NCI-H2196 (cell line): Measurements from ENCODE around the gene RSPH9.

ENCODE experiments used
- DNase-seq: peaks from one replicate; lab custom pipeline; 2025; ENCODE audit not compliant: unreplicated experiment; lab: John Stamatoyannopoulos, UW

The RSPH9 gene

DNA sequence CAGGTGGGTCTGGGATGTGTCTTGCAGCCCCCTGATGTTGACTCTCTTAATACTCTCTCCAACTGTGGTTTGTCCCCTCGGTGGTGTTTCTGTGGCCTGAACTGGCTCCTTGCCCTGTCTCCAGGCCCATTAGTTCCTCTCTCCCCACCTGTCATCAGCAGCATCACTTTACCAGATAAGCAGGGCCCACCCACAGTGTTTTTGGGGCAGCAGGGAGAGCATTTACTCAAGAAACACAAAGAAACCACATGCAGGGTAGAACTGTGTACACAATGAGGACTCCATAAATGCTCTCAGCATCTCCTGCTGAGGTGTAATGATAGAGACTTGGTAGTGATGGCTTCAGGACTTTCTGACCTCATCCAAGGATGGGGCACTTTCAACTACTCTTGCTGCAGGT is 62.9 kb downstream of the RSPH9 start:
- DNase-seq, result no peak

GRCh38 chr6:43708860-43709653 is 64.2 kb downstream of the RSPH9 start:
- no peak for DNase-seq

DNA sequence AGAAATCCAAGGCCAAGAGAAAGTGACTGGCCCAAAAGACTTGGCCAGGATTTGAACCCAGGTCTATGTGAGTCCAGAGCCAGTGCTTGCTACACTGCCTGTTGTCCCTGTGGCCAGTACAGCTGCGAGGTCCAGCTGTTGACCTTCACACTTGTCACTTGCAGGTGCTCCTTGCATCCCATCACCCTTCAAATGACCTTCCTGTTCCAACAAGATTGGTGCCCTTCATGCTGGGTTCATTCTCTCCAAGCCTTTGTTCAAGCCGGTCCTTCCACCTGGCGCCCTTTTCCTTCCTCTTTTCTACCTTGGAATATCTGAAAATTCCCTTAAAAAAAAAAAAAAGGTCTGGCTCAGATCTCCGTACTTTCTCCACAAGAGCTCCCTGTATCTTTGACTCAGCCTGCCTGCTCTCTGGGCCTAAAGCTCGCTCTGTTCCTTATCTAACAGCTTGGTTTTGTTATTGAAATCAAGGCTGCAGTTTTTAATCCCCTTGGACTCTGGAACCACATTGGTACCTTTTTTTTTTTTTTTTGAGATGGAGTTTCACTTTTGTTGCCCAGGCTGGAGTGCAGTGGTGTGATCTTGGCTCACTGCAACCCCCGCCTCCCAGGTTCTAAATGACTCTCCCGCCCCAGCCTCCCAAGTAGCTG is 64.9 kb downstream of the RSPH9 start:
- DNase-seq, result no peak

DNA sequence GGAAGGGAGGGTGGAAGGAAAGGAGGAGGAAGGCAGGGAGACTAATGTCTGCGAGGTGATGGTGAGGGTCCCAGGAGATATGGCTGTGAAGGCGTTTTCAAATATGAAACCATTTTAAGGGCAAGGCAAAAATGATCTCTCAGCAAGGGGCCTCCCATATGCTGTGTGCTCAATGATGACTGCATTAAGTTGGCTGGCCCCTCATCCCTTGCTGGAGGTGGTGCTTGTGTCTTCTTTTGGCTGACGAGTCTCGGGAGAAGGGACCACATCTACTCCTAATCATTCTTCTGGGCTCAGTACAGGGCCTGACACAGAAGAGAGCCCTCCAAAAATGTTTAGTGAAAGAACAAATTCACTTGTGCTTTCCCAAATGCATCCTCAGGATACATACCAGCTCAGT is 65.7 kb downstream of the RSPH9 start:
- DNase-seq, result no peak

- no peak for DNase-seq
Measured at GRCh38 chr6:43712579-43712978, 67.7 kb downstream of the RSPH9 start.

DNA sequence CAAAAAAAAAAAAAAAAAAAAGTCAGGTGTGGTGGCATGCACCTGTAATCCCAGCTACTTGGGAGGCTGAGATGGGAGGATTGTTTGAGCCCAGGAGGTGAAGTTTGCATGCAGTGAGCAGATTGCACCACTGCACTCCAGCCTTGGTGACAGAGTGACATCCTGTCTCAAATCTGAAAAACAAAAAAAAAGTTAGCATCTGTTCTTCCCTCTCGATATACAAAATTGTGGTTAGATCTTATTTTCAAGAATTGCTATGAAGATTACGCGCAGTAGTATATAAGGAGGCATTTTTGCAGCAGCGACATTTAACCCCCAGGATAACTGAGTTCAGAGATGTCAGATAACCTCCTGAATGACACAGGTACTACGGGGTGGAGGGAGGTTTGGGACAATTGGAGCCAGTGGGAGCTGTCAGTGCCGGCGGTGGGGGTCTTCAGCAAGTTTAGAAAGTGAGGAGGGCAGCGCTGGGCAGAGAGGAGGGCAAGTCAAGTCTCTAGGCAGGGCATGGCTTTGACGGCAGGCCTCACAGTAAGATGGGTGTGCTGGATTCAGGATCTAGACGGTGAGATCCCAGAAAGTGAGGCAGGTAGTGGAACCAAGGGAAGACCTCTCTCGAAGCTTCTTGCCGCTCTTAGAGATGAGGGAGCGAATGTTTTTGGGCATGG is 68.9 kb downstream of the RSPH9 start:
- DNase-seq, result no peak

DNA sequence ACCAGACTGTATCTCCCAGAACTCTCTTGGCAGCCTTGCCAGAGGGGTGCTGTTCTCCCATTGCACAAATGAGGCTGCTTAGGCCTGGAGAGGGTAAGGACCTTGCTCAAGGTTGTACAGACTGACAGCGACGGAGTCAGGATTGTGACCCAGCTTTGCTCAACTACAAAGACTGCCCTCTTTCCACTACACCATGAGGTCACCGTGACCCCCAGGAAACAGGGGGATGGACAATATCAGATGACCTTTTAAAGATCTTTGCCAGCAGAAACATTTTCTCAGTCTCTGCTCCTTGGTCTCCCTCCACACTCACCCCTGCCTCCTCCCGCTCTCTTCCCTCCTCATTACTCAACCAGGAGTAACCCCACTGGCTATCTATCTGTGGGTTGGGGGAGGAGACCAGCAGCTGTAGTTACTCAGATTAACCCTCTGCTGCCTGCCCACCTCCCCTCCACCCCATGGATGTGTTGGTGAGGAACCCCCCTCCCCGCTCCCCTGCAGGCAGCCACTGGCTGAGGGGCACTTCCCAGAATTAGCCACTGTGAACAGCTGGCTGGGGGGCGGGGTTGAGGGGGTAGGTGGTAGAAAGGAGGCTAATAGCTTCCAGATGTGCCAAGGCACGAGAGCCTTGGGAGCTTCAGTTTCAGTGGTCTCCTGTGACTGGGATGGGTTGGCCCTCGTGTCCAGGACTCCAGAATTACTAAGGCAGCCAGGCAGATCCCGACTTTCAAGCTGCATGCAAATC is 69.6 kb downstream of the RSPH9 start:
- no peak for DNase-seq

- no peak for DNase-seq
Measured at GRCh38 chr6:43715056-43715788, 70.4 kb downstream of the RSPH9 start.

DNA sequence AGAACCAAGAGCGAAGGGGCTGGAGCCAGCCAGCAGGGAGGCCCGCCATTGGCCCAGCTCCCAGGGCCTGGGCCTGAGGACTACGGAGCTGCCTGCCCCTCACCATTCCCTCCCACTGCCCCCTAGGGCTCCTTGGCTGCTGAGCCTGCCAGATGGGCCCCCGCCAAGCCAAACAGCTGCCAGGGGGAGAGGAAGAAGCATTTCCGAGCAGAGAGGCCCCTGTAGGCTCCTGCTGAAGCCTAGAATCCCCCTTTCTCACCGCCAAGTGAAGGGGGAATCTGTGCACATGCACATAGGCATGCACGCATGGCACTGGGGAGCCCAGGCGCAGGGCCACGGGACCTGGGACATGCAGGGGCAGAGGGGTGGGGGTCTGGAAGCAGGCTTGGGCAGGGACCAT is 71.3 kb downstream of the RSPH9 start:
- DNase-seq, result no peak

DNA sequence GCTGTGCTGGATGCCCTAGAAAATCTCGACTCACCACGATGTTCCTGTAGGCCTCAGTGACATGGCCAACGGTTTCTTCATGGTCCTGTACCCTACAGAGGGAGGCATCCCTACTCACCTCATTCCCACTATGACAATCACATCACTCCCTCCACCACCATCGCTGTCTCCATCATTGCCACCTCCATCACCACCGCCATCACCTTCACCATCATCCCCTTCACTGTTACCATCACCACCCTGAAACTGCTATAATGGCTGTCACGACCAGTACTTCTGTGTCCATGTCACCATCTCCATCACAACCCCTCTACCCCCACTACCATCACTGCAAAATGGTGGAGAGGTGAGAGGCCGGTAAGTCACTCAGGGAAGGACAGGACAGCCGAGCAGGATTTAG is 72.6 kb downstream of the RSPH9 start:
- DNase-seq, result no peak

- DNase-seq, result no peak
Measured at GRCh38 chr6:43717822-43718221, 73.0 kb downstream of the RSPH9 start.

GRCh38 chr6:43718387-43719105 is 73.7 kb downstream of the RSPH9 start:
- DNase-seq, result no peak

DNA sequence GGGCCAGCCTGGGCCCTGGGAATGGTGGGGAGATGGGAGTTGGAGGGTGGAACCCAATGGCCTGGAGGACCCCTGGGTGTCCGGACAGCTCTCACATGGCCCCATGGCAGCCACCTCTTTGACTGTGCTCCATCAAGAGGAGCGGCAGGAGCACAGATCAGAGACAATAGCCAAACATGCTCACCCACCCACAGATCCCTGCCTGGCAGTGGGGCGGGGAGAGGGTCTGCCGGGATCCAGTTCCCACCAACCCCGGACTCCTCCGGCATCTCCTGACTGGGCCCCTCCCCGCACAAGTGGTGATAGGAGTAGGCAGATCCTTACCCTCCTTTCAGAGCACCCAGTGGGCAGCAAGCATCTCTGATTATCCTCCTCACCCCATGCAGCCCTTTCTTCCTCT is 74.7 kb downstream of the RSPH9 start:
- no peak for DNase-seq

DNA sequence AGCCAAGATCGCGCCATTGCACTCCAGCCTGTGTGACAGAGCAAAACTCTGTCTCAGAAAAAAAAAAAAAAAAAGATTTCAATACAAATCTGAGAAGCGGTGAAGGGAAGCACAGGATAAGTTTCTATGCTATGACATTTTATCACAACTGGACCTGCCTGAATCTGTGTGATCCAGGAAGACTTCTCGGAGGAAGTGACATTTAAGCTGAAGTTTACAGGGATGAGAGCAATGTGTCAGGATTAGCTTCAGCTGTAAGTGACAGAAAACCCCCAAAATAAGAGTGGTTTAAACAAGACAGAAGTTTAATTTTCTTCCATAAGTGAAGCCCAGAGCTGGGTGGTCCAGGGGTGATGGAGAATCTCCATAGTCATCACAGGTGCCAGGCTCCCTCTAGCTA is 76.2 kb downstream of the RSPH9 start:
- DNase-seq, result no peak
